Iris pigment epithelial cell (primary cell): ENCODE results near the gene GRIN2A.

Experiments used
- DNase-seq: peaks from one replicate; pipeline ENCODE4 v3.0.0-alpha.2; 2011; ENCODE audit warnings: low read depth

GRIN2A gene

DNA sequence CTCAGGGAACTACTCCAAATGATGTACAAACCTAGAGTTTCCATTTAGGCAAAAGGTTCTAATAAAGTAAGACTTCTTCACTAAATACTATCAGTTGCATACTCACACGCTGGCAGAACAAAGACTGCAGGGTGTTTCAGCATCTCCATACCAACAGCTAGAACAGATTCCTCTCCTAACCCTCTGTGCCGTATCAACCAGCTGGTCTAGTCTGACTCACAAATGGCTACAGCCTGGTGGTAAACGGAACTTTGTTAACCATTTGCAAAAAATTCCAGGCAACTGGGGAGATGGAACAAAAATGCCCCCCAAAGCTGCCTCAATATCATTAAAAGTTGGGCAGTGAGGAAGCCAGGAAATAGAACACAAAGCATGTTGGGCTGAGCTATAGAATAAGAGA, 217.1 kb downstream of the GRIN2A start:
- no peak for DNase-seq

- no peak for DNase-seq
Observed at GRCh38 chr16:9964426-9964825, 217.8 kb downstream of the GRIN2A start.

- DNase-seq, result no peak
Observed at GRCh38 chr16:9957433-9957832, 224.8 kb downstream of the GRIN2A start.

- no peak for DNase-seq
Observed at GRCh38 chr16:9957002-9957401, 225.2 kb downstream of the GRIN2A start.

DNA sequence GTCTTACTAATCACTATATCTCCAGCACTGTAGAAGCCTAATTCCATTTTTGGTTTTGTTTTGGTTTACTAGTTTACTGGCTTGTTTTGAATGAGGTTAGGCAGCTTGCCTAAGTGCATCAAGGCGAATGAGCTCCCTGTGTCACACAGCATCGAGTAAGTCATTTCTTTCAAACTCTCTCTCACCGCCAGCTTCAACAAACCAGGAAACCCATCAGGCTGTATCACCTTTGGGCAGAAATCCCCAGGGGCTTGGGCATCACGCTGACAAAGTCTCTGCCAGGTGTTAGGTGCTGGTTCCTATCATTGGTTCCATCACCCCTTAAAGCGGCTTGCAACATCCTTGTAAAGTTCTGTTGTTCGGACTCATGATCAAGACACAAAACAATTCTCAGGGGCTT, 226.6 kb downstream of the GRIN2A start:
- no peak for DNase-seq

DNA sequence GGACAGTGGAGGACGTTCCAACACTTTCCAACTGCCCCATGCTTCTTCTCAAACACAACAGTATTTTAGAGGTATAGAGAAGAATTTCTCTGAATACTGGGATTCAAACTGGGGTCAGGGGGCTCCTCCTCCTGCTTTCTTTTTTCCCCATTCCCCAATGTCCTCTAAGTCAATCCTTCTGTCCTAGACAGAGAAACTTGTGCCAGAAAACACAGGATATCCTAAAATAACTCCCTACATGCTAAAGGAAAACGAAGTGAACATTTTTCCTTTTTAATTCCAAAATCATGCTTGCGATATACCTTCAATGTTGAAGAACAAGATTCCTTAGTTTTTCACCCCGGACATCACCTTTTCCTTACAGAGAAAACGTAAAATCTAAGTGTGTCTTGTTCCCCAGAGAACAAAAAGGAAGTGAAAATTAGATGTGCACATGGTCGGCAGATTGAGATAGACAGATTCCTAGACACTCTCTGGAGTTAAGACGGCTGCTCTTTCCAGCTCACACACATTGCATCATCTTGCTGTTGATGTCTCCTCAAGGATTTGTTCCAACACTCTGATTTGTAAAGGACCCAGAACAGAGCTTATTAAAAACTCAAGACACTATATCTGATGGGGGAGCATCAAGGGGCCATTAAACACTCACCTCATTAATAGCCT, 228.2 kb downstream of the GRIN2A start:
- no peak for DNase-seq

GRCh38 chr16:9950658-9951057, 231.6 kb downstream of the GRIN2A start:
- no peak for DNase-seq

GRCh38 chr16:9949396-9949795, 232.8 kb downstream of the GRIN2A start:
- no peak for DNase-seq

DNA sequence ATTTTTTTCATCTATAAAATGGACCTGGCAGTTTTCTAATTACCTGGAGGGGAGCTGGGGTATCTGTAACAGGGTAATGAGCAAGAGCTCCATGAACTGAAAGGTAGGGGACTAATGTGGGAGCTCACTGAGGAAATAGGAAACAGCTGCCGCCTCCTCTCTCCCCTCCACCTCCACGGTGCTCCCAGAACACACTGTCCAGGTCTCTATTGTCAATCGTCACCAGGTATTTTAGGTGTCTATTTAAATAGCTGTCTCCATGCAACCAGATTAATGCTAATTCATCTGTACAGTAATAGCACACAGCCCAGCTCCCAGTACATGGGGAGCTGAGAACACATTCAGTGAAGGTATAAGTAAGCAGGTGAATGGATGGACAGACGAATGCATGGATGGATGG, 233.3 kb downstream of the GRIN2A start:
- no peak for DNase-seq

- no peak for DNase-seq
Observed at GRCh38 chr16:9946022-9946720, 236.1 kb downstream of the GRIN2A start.

DNA sequence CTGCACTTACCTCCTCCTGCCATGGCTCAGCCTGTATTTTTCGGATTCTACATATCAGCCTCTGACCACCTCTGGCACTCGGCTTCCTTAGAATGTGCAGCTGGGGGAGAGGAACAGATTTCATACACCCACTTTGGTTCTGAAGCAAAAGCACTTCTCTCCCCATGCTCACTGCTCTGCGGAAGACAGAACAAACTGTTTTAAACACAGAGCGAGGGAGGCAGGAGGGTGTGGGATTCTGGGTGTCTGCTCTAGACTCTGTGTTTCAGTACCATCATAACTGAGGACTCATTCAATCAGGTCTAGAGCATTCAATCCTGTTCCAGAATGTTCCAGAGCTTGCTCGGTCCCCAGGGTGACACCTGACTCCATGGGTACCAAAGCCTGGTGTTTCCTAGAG, 239.1 kb downstream of the GRIN2A start:
- DNase-seq, result no peak

DNA sequence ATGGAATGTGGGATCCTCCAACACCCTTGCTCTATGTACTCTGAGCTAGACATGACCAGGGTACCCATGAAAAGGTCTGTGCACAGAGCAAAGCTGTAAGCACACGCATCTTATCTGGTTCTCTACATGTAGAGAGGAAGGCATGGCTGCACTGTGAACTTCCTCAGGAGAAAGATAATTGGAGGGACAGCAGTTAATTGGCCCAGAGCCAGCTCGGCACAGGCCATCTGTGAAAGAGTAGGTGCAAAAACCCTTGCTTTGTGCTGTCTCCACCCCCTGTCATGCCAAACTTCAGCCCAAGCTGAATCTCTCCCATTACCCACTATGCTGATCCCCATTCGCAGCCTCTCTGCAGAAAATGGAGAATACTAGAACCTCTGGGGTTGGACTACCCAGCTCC, 241.0 kb downstream of the GRIN2A start:
- no peak for DNase-seq

DNA sequence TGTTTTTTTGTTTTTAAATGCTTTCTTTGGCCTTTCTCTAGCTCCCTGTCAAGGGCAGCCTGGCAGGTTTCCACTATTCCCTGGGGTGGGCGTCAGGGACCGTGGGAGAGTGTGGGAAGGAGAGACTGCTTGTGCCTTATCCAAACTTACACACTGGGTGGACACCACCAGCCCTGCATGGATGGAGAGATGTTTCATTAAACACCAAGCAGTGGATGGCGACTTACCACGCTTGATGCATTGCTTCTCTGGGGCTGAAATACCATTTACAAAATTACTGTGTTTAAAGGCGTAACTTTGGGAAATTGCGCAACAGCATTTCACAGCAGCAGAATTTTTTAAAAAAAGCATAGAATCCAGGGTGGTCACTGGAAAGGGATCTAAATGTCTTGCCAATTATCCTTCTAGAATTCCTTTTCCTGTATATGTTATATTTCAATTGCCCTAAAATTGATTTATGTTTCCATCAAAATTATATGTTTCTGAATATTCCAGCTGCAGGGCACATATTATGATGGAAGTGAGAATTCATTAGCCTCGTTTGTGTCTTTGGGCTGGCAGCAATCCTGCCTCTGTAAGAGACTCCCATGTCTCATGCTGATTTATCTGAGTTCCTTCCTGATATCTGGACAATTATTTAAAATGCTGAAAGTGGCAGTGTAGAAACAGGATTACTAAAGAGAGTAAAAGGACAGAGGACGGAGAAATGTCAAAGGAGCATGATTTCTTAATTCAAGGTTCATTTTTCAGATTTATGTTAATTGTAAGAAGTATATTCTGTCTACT, 247.3 kb downstream of the GRIN2A start:
- no peak for DNase-seq

DNA sequence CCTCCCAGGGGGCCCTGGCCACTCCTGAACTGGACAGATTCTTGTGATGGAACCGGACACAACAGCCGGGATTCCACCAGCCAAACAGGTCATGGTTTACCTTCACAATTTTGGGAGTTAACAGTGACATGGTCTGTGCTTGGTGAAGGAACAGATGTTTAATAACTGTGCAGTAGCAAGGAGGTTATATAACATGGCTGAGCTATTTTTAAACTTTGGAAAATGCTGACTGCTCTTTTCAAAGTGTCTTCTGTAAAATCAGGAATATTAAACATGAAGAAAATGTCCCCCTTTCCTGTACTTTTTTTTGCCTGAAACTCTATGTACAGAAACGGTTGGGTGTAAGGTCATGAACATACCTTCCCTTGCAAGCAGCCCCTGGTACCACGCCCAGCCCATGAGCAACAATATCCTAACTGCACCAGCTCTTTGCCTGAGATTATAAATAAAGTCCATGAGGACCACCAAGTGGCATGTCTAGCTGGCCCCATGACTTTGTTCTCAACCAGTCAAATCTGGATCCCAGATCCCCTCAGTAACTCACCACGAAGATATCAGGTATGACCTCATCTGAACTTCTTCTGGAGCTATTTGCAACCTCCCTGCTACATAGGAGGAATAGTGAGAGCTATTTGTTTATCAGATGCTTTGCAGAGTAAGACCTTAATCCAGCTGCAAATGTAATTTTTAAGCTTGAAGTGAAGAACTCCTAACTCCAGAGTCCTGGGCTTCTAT, 249.1 kb downstream of the GRIN2A start:
- no peak for DNase-seq

DNA sequence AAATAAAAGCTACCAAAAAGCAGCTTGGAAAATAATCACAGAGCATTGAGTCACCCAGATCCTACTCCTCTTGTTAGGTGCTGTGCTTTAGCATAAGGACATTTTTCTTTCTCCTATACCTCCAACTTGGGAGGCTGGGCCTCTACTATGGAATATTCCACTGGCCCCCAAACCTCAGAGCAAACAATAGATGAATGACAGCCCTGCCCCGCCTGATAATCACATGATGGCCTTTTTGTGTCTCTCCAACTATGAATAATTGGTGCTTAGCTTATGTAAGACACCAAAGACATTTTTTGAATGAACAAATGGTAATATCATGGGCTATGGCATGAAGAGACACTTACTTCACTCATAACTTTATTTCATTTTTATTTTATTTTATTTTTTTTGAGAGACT, 250.2 kb downstream of the GRIN2A start:
- DNase-seq, result no peak

DNA sequence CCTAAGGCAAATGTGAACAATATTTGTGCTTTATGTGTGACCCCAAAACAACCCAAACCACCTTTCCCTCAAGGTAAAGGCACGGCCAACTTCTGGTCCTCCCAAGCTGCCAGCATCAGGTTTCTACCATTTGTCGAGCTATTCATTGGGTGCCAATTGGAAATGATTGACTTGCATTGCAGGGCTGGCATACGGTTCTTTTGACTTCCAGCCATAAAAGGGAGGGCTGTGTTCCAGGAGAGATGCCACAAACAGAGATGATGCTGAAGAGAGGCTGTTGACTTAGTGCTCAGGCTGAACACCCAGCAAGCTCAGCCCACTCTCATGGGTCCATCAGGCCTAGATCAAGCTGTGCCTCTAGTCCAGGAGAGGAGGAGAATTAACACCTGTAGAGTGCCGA, 252.4 kb downstream of the GRIN2A start:
- DNase-seq, result no peak

DNA sequence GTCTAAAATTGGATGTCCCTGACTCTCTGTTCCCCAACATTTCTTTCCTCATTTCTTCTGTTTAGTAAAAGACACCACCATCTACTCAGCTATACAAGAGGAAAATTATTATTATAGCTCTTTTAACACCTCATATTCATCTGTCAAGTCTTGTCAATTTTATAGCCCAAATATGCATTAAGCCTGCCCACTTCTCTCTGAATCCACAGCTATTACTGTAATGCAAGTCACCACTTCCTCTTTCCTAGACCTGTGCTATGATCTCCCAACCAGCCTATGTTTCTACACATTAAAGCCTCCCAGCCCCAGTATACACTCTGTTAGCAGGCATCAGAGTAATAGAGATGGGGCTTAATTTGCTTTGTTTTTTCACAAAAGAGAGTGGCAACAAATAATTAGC, 252.9 kb downstream of the GRIN2A start:
- no peak for DNase-seq

GRCh38 chr16:9922441-9922840, 259.8 kb downstream of the GRIN2A start:
- no peak for DNase-seq

- no peak for DNase-seq
Observed at GRCh38 chr16:9921997-9922396, 260.2 kb downstream of the GRIN2A start.

- DNase-seq, result no peak
Observed at GRCh38 chr16:9919460-9919859, 262.8 kb downstream of the GRIN2A start.

GRCh38 chr16:9917691-9918090, 264.5 kb downstream of the GRIN2A start:
- DNase-seq, result no peak

DNA sequence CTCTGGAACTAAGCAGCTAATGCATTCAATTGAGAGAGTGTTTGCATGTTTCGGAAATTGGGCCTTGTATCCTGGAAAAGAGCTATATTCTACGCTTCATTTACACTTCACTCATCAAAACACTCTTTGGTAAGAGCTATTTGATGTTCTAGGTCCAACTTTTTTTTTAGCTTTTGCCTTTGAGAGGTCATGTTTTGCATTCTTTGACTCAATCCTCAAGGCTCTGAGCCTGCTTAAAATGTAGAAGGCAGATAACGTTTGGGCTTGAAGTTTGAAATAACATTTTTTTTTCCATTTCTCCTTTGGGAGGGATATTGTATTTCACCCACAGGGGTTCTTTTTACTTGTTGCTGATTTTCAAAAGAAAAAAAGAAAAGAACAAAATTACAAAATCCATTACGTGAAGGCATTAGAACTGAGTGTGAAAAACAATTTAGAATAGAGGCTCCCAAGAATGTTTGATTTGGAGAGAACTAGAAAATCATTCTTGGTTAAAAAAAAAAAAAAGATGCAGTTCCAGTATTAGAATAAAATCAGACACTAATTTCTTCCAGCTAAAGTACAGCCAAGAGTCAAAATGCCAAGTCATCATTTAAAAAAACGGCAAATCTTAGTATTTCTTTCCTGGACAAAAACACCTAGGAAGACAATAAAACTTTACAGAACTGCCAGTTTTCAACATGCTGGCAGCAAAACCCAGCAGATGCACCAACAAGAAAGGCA, 268.5 kb downstream of the GRIN2A start:
- DNase-seq, result no peak
